NCI-H748 (cell line): Measurements from ENCODE around the gene SLC38A10.
"Not testable (repeated sequence)": the region's sequence is repeated elsewhere in the genome, so short reads cannot be mapped to it uniquely, and the experiment has no call there.

Source experiments
- DNase-seq: peaks from one replicate; lab custom pipeline; 2025; ENCODE audit not compliant: unreplicated experiment; lab: John Stamatoyannopoulos, UW

The SLC38A10 gene

DNA sequence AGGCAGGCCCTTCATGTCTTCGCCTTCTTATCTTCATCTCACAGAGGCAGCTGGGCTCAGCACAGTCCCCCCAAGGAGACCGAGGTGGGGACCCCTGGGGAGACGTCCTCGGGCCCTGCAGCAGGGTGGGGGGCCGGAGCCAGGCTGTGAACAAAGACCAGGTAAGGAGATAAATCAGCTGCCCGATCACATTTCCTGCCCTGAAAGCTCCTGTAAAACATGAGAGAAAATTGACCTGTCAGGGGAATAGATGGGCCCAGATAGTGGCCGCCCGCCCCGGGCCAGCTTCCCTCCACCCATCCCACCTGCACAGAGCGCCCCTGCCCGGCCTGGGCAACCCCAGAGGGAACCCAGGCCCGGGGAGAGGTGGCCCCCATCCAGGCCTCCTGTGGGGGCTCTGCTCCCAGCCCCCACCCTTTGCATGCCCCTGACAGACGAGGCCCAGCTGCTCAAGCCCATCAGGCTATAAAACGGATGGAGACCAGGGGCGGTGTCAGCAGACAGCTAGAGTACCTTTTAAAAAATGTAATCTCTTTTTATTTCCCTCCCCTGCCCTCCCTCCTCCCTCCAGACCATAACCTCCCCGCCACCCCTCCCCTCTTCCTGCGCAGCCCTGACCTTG lies 18.8 kb upstream of the SLC38A10 start:
- no peak for DNase-seq

DNA sequence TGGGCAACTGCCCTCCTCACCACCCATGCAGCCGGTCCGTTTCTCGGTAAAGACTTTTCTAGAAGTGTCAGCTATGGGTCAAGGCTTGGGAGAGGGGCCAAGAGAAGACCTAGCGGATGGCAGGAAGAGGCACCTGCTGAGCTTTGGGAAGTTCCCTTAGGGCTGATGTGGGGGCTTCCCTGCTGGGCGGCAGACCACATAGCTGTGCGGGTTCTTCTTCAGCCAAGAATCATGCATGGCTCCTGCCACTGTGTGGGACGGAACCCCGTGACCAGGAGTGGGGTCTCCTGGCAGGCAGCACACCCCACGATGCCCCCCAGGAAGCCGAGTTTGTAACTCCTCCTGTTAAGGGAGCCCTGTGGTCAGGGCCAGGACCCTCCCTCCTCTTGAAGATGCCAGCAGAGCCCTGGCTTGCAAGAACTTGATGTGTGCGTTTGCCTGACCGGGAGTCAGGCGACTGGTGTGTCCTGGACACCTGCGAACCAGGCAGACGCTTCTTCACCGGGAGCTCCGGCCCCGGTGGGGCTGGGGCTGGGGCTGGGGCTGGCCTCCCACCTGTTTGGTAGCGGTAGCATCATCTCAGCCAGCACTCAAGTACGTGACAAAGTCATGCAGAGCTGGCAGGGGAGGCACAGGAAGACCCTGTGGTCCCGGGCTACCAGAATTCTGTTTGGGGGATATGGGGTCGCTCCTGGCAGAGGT lies 17.7 kb upstream of the SLC38A10 start:
- DNase-seq = no peak

DNA sequence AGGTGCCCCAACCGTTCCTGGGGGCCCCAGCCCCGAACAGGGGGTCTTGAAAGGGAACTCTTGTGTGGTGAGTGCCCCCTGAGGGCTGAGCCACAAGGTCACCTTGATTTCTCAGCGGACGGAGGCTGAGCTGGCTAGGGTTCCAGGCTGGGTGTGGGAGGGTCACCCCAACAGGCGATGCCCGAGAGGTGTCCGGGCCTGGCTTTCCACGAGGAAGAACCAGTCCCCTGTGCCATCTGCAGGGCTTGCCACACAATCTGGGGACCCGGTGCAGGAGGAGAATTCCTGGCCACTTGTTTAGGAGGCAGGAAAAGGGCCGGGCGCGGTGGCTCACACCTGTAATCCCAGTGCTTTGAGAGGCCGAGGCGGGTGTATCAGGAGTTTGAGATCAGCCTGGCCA lies 16.8 kb upstream of the SLC38A10 start:
- no peak for DNase-seq

DNA sequence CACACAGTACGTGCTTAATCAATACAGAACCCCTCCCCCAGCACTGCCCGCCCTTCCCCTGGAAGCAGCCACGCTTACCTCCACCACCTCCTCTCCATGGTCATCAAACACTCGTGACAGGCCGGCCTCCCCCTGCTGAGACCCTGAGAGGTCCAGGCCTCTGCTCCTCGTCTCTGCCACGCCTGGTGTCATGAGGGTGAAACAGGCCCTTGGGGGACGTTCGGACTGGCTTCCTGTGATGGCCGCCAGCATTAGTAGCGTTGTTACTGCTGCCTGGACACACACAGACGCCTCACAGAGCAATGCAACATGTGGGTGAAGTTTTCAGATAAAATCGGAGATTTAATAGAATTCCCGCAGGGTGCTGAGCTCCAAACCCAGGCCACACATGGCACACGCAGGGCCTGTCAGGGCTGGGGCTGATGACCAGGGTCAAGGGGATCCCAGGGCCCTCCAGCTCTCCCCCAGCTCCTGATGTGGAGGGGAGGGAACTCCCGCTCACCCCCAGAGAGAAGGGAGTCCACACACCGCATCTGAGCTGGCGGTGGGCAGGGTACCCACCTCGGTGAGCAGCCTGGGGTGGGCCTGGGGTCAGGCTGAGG lies 15.9 kb upstream of the SLC38A10 start:
- DNase-seq = no peak

DNA sequence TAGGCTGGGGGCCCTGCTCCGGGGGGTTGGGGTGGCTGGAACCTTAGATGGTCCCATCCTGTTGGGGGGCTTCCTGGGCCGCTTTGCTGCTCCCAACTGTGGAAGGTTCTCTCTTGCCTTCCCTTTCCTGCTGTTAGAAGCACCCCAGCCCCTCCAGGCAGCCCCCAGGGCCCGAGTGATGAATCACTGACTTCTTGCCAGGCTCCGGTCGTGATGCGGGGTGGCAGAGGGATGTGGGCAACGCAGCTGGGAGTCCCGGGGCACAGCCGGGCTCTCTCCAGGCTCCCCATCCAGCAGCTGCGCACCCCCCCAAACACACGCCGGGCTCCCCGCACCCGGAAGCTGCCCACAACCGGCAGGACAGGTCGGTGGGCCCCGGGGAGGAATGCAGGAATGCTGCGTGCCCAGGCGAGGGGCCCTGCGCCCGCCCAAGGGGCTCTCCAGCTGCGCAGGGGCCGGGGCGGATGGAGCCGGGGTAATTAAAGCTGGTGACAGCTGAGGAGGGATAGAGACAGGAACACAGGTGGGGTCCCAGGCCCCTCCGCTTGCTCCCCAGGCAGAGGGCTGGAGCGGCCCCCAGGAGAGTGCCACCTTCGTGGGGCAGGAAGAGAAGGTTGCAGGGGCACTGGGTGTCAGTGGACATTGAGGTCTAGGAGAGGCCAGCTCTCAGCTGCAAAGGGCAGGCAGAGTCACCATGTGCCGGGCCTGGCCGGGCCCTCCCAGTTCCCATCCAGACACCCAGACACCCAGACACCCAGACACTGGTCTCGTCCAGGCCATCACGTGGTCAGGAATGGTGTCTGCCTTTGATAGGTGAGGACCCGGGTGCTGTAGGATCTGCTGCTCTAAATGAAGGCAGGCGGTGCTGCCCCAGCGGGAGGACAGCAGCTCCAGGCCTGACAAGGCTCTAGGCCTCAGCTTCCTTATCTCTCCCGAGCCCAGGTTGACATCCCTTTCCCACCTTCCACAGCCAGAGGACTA lies 15.0 kb upstream of the SLC38A10 start:
- DNase-seq = no peak

DNA sequence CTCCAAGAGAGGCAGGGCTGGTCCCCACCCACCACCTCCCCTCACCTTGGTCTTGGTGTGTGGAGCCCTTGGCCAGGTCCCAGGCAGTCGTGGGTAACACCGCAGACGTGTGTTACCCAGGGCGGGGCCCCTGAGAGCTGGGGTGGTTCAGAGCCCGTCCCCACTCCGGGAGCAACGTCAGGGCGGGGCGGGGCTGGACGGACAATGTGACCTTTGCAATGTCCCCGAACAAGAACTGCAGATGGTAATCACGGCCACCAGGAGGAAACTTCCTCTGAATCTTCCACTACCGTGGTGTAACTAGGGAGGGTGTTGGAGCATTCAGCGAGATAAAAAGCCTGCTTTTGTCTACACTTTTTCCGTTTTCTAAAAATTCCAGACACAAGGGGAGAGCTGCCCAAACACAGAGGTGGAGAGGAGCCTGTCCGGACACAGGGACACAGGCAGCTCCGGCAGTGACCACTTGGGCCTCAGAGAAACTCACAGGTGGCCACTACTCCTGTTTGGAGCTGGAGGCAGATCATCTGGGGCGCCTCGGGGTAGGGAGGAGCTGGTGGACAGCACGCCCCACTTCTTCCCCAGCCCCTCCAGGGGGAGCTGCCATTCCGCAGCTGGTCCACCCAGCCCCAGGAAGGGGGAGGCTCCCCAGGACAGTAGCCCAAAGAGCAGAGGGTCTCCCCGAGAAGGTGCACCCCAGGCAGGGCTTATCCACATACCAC lies 14.2 kb upstream of the SLC38A10 start:
- peak; percentile 20 for DNase-seq

DNA sequence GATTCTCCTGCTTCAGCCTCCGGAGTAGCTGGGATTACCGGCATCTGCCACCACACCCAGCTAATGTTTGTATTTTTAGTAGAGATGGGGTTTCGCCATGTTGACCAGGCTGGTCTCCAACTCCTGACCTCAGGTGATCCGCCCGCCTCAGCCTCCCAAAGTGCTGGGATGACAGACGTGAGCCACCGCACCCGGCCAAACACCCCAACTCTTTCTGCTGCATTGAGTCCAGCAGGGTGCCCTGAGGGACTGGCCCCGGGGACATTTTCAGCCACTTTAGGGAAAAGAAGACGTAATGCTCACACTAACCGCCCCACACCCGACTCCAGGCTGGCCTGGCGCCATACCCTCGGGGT lies 13.7 kb upstream of the SLC38A10 start:
- not testable (repeated sequence) for DNase-seq

DNA sequence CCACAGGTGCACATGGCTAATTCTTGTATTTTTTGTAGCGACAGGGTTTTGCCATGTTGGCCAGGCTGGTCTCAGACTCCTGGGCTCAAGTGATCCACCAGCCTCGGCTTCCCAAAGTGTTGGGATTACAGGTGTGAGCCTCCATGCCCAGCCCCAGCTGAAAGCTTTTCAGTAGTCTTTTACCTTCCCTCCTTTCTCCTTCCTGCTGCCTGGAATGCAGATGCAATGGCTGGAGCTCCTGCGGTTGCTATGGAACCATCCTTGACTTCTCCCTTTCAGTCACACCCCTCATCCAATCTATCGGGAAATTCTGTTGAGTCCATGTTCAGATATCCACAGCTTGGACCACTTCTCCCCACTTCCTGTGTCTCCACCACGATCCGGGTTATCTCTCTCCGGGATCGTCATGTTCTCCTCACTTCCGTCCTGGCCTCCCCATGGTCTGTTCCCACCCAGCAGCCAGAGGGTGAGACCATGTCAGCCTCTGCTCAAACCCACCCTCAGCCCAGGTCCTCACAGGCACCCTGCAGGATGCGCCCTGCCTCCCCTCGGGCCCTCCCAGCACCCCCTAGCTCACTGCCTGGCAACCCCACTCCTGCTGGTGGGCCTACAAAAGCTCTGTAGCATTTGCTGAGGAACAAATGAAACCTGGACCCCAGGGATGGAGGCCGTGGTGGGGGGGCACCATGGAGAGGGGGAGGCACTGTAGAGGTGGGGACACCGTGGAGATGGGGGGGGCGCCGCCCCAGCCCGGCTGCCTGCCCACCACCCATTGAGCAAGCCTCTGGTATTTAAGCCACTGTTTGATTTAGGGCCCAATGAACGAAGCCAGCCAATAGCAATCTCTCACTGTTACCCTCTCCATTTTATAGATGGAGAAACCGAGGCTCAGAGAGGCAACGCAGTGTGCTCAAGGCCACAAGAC lies 12.8 kb upstream of the SLC38A10 start:
- no peak for DNase-seq

DNA sequence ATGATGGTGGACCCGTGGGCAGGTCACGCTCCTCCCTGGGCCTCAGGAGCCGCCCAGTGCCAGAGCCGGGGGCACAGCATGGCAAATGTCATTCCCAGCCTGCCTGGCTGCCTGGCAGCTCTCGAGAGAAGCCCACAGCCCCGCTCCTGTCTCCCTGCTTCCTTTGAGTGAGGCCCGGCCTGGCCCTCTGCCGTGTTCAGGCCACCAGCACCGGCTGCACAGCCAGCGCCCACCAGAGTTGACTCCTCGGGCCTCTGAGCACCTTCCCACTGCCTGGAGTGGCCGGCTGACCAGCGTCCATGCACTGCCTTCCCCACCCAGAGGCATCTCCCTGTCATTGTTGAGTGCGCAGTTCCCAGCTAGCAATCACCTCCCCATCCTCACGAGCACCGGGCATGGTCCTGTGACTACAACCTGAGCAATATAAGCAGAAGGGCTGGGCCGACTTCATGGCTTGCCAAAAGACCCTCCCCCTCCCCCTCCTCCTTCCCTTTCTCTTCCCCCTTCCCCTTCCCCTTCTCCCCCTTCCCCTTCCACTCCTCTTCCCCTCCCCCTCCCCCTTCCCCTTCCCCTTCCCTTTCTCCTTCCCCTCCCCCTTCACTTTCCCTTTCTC lies 11.9 kb upstream of the SLC38A10 start:
- DNase-seq = no peak

DNA sequence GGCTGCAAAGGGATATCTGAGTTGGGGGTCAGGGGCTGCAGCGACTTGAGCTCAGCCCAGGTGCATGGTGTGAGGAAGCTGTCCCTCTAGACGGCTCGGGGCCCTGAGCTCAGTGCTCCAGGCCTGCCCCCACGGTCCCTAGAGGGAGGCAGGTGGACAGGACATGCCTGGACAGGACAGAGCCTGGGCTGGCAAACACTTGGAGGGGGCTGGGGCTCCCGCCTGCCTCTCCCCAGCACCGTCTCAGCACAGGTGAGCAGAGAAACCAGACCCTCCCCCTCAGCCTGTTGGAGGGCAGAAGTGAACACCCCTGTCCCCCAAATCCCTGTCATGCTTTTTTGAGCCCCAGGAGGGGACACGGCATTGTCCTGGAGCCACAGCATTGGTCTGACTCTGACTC lies 11.4 kb upstream of the SLC38A10 start:
- no peak for DNase-seq

DNA sequence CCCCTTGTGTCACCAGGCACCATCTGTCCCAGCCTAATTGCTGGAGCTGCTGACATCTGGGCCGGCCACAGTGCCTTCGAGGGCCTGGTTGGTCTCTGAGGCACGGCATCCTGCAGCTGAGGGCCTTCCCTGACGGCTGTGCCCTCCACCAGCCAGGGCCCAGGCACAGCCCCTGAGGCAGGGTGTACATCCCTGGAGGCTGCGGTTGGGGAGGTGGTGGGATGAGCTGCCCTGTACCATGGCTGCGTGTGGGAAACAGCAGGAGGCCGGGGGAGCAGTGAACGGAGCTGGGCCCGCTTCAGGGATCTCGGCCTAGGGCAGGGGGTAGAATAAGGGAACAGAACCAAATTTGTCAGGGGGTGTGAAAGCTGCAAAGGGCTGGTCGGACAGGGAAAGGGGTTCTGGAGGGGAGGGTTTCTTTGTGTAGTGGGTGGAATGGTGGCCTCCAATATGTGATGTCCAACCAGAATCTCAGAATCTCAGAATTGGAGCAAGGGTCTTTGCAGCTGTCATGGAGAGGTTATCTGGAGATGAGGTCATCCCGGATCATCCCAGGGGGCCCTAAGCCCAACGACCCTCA lies 10.0 kb upstream of the SLC38A10 start:
- no peak for DNase-seq

DNA sequence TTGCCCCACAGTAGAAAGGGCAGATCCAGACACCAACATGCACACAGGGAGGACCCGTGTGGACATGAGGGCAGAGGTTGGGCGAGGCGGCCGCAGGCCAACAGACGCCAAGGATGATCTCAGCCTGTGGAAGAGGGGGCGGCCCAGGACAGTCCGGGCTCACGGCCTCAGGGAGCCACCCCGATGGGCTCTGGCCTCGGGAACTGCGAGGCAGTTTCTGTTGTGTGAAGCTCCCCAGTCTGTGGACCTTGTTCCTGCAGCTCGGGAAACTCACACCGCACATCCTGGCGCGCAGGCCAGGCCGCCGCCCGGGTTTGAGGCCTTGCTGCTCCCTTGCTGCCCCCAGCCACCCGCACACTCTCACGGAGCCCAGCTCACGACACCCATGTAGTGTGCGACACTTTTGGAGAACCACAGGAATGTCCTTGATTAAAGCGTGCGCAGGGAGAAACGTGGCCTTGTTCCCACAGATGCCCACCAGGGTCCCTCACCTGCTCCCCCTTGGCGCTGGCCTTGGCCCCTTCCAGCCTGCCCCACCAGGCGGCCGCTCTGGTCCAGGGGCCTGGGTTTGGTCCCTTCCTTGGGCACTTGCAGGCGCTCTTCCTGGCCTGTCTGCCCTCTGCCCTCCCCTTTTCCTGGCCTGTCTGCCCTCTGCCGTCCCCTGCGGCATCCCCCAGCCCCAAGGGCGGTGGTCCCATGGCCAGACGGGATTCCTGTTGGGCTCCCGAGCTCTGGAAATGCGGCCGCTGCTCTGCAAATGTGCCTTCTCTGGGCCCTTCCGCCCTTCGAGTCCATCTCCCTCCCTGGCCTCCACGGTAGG lies 9.3 kb upstream of the SLC38A10 start:
- no peak for DNase-seq

DNA sequence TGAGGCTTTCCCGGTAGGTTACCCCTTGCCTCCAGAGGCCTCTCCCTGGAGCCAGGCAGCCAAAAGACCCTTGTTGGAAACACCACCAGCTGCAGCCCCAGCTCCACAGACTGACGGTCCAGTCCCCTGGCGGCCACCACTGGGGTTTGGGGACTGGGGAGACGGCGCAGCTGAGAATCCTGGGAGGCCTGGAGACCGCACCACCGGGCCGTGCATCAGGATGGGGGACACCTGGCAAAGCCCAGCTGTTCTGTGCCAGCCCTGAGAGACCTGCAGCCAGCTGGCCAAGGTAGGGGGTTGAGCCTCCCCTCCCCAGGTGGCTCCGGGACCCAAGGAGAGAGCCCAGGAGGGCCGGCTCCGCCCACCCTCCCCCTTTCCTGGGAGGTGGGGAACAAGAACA lies 8.3 kb upstream of the SLC38A10 start:
- no peak for DNase-seq

DNA sequence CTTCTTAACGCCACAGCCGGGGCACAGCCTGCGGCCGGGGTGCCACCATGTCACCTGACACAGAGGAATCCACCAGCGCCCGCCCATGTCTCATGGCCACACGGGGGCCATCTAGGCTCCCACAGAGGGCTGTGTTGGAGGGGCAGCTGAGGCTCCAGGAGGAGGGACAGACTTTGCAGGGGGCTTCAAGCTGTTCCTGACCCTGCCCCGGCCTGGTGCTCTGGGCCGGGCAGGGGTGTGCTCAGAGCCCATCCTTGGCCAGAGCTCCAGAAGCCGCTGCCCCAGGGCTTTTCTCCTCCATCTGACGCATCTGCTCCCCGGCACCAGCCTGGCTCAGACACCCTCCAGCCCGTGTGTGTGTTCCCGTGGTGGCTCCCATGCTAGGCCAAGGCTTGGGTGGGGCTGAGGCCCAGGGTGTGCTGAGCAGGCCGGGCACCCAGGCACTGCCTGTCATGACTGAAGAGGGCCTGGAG lies 7.8 kb upstream of the SLC38A10 start:
- no peak for DNase-seq

DNA sequence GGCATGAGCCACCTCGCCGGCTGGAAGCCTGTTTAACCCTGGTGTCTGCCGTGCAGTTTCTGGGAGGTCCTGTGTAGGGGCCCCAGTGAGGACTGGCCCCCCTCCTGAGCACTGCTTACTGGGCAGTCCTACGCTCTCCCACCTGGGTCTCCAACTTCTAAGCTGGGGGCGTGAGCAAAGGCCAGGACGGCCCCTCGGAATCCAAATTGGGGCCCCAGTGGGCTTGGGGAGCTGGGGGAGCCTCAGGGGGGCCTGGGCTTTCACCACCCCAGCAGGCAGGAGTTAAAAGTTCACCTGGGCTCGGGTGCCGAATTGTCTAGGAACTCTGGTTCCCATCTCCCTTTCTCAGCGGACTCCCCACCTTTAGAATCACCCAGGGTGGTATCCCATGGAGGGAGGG lies 7.2 kb upstream of the SLC38A10 start:
- DNase-seq = no peak

DNA sequence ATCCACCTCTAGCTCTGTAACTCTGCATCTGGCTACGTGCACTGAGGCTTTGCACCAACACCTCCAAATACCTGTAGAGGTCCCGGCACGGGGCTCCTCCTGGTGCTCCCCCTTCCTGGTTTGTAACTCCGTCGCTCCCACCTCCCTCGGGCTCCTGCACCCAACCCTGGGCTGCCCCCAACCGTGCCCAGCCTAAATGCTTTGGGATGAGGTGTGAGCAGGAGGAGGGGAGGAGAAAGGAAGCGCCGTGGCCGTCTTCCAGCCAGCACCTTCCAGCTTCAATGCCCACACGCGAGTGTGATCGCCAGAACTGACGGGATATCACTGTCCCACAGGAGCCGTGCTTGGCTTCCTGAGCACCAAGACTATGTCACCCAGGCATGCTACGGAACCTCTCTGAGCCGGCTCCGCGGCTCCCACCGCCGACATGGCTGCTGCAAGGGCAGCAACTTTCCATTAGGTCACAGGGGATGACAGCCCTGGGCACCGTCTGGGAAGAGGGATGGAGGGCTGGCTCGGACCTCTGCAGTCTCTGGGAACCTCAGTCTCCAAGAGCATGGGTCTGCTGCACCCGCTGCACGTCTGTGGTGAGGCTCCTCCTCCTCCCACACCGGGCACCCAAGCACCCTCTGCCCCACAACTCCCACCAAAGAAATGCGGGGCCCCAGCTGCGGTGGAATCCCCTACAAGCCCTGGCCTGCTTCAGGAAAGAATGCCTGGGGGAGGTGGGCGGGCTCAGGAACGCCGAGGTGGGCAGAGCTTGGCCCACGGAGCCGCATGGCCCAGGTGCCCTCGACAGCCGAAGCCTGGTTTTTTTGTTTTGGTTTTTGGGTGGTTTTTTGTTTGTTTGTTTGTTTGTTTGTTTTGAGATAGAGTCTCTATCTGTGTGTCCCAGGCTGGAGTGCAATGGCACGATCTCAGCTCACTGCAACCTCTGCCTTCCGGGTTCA lies 6.4 kb upstream of the SLC38A10 start:
- DNase-seq = no peak

DNA sequence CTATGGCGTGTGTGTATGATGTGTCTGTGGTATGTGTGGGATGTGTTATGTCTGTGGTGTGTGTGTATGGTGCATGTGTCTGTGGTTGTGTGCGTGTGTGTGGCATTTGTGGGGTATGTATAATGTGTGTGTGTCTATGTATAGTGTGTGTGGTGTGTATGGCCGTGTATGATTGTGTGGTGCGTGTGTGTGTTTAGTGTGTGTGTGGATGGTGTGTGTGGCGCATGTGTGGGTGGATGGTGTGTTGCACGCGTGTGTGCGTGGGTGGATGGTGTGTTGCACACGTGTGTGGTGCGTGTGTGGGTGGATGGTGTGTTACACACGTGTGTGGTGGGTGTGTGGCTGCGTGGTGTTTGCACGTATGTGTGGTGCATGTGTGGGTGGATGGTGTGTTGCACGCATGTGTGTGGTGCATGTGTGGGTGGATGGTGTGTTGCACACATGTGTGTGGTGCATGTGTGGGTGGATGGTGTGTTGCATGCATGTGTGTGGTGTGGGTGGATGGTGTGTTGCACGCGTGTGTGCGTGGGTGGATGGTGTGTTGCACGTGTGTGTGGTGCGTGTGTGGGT lies 5.6 kb upstream of the SLC38A10 start:
- DNase-seq = no peak
